Loucy (cell line): ENCODE data around the gene SETD2.

Experiments used
- H2AFZ ChIP-seq: fragments of 200-600 bp; sonication (generic); 2 replicates; pipeline ENCODE4 v1.6.0; 2016; ENCODE audit warnings: antibody characterized with exemption, mild to moderate bottlenecking, low read length, moderate library complexity
- H3F3A ChIP-seq: fragments of 200-600 bp; 2 replicates; pipeline ENCODE4 v1.6.0; 2016; ENCODE audit warnings: antibody characterized with exemption, low read depth, mild to moderate bottlenecking
- H3K27me3 ChIP-seq: fragments of 200-600 bp; sonication (generic); 2 replicates; pipeline ENCODE4 v1.6.1; 2014; ENCODE audit warnings: low read length, mild to moderate bottlenecking; ENCODE audit not compliant: insufficient read depth, poor library complexity, severe bottlenecking
- H3K36me3 ChIP-seq: fragments of 200-600 bp; sonication (generic); 2 replicates; pipeline ENCODE4 v1.6.1; 2016; ENCODE audit warnings: low read length; ENCODE audit not compliant: insufficient read depth
- H3K4me1 ChIP-seq: fragments of 200-600 bp; sonication (generic); 2 replicates; pipeline ENCODE4 v1.5.1; 2014; ENCODE audit warnings: low read length, mild to moderate bottlenecking; ENCODE audit not compliant: insufficient read depth, poor library complexity, severe bottlenecking
- H3K4me2 ChIP-seq: fragments of 200-600 bp; sonication (generic); 2 replicates; pipeline ENCODE4 v1.6.0; 2014; ENCODE audit warnings: antibody characterized with exemption, low read length, low read depth, mild to moderate bottlenecking; ENCODE audit not compliant: poor library complexity, severe bottlenecking
- H3K4me3 ChIP-seq: fragments of 200-600 bp; sonication (generic); 2 replicates; pipeline ENCODE4 v1.5.1; 2014; ENCODE audit warnings: low read length, mild to moderate bottlenecking, mixed read lengths; ENCODE audit not compliant: poor library complexity, severe bottlenecking
- H3K79me2 ChIP-seq: fragments of 200-600 bp; sonication (generic); 2 replicates; pipeline ENCODE4 v1.6.1; 2014; ENCODE audit warnings: low read length; ENCODE audit not compliant: insufficient read depth
- H3K9ac ChIP-seq: fragments of 200-600 bp; sonication (generic); 2 replicates; pipeline ENCODE4 v1.6.0; 2014; ENCODE audit warnings: mild to moderate bottlenecking, low read depth, low read length, moderate library complexity; ENCODE audit not compliant: poor library complexity, severe bottlenecking
- H3K9me2 ChIP-seq: fragments of 200-600 bp; sonication (generic); replicated peaks from 2 replicates; pipeline ENCODE4 v1.6.1; 2016; ENCODE audit warnings: low read depth, low read length, mixed read lengths
- H3K9me3 ChIP-seq: fragments of 200-600 bp; sonication (generic); 2 replicates; pipeline ENCODE4 v1.6.1; 2014; ENCODE audit warnings: mild to moderate bottlenecking, antibody characterized with exemption, low read length, low read depth; ENCODE audit not compliant: insufficient read depth
- H4K20me1 ChIP-seq: fragments of 200-600 bp; sonication (generic); 2 replicates; pipeline ENCODE4 v1.6.0; 2014; ENCODE audit warnings: antibody characterized with exemption, low read length, mild to moderate bottlenecking; ENCODE audit not compliant: insufficient read depth, poor library complexity, severe bottlenecking
- CTCF ChIP-seq: fragments of 200-600 bp; sonication (generic); conservative IDR thresholded peaks from 2 replicates; pipeline ENCODE4 v1.5.1; 2014; ENCODE audit warnings: mild to moderate bottlenecking, antibody characterized with exemption, low read length
- EZH2phosphoT487 ChIP-seq: fragments of 200-600 bp; IDR thresholded peaks from 2 replicates; pipeline ENCODE4 v1.6.1; 2018; ENCODE audit warnings: antibody characterized with exemption, mild to moderate bottlenecking, moderate library complexity, borderline replicate concordance

SETD2 gene

DNA sequence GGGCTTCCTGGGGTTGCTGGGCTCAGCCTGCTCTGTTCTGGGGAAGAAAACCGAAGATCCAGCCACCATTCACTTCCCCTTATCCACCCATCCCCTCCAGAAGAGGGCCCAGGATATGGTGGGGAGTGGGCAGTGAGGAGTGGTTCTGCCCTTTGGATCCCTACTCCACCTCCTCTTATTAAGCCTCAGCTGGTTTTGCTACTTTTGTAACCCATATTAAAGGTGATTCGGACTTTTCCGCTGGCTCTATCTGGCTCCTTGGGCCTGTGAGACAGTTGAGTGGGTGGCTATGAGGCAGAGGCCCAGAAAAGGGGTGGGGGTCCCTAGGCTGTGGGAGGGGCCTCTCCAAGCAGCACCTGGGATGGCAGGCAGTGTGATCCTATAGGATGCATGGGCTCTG is 150.7 kb downstream of the SETD2 start:
- Histone ChIP-seq H3K79me2 (peaks cover under 1% of the 10 kb centered on the region), H3K4me3 (no peak overlapping the region), H3F3A (peaks cover 28% of the 10 kb centered on the region), H2AFZ (no peak overlapping the region), H3K9me2 (no peaks in the 10 kb centered on the region), H3K4me1 (peaks cover 52% of the 10 kb centered on the region), H3K27me3 (no peaks in the 10 kb centered on the region), H3K9me3 (no peaks in the 10 kb centered on the region), H3K4me2 (no peak overlapping the region), H4K20me1 (no peaks in the 10 kb centered on the region), H3K36me3 (peaks cover 21% of the 10 kb centered on the region; the same call in 1 of the 2 replicates), H3K9ac (no peak overlapping the region)
- no peak for TF ChIP-seq EZH2phosphoT487
- no peak for TF ChIP-seq CTCF

GRCh38 chr3:47012342-47013230 is 151.3 kb downstream of the SETD2 start:
- Histone ChIP-seq H3K4me1 (peaks cover 46% of the 10 kb centered on the region), H3K27me3 (no peaks in the 10 kb centered on the region), H3K4me3 (no peak overlapping the region), H3F3A (peaks cover 21% of the 10 kb centered on the region), H3K79me2 (no peaks in the 10 kb centered on the region), H4K20me1 (no peaks in the 10 kb centered on the region), H3K9me3 (no peaks in the 10 kb centered on the region), H3K9me2 (no peaks in the 10 kb centered on the region), H3K9ac (no peak overlapping the region), H3K36me3 (peaks cover 28% of the 10 kb centered on the region; the same call in 1 of the 2 replicates), H2AFZ (no peak overlapping the region), H3K4me2 (no peak overlapping the region)
- TF ChIP-seq CTCF (no peak), EZH2phosphoT487 (no peak)

- Histone ChIP-seq H3K27me3 (no peaks in the 10 kb centered on the region), H3K4me1 (peaks cover 36% of the 10 kb centered on the region), H3K36me3 (peaks cover 39% of the 10 kb centered on the region; the same call in 1 of the 2 replicates), H3K79me2 (no peaks in the 10 kb centered on the region), H3K4me2 (no peak overlapping the region), H4K20me1 (no peaks in the 10 kb centered on the region), H3K9me3 (no peaks in the 10 kb centered on the region), H3K9me2 (no peaks in the 10 kb centered on the region), H3K4me3 (no peak overlapping the region), H3K9ac (no peak overlapping the region), H3F3A (peaks cover 11% of the 10 kb centered on the region), H2AFZ (no peak overlapping the region)
- TF ChIP-seq EZH2phosphoT487 (no peak), CTCF (no peak)
Observed at GRCh38 chr3:47011371-47011770, 152.5 kb downstream of the SETD2 start.
